Kidney tubule cell (primary cell): ENCODE data around the gene DHX32.
A peak's percentile ranks its signal among the peaks of the same experiment; 100 is the strongest.

Experiments
- DNase-seq: peaks from one replicate; pipeline ENCODE4 v3.0.0-alpha.2; 2018; ENCODE audit warnings: low spot score

DHX32 gene

GRCh38 chr10:125849448-125849847 is 31.6 kb downstream of the DHX32 start:
- no peak for DNase-seq

GRCh38 chr10:125848857-125849256 is 32.2 kb downstream of the DHX32 start:
- no peak for DNase-seq

GRCh38 chr10:125848371-125848770 is 32.7 kb downstream of the DHX32 start:
- DNase-seq, result no peak

- DNase-seq, result no peak
Observed at GRCh38 chr10:125846894-125847293, 34.2 kb downstream of the DHX32 start.

- DNase-seq, result no peak
Observed at GRCh38 chr10:125845617-125846016, 35.5 kb downstream of the DHX32 start.

GRCh38 chr10:125844751-125845221 is 36.3 kb downstream of the DHX32 start:
- DNase-seq, result no peak

- DNase-seq, result no peak
Observed at GRCh38 chr10:125843603-125844329, 37.3 kb downstream of the DHX32 start.

GRCh38 chr10:125840955-125841354 is 40.1 kb downstream of the DHX32 start:
- DNase-seq, result no peak

- no peak for DNase-seq
Observed at GRCh38 chr10:125840406-125840805, 40.7 kb downstream of the DHX32 start.

- no peak for DNase-seq
Observed at GRCh38 chr10:125838802-125839575, 42.1 kb downstream of the DHX32 start.

- no peak for DNase-seq
Observed at GRCh38 chr10:125836746-125837145, 44.3 kb downstream of the DHX32 start.

- no peak for DNase-seq
Observed at GRCh38 chr10:125828311-125828710, 52.8 kb downstream of the DHX32 start.

- no peak for DNase-seq
Observed at GRCh38 chr10:125827133-125827532, 54.0 kb downstream of the DHX32 start.

GRCh38 chr10:125824736-125825135 is 56.4 kb downstream of the DHX32 start:
- peak; percentile 80 for DNase-seq

GRCh38 chr10:125823663-125824251 is 57.3 kb downstream of the DHX32 start:
- DNase-seq, result peak; percentile 5

- DNase-seq, result peak; percentile 87
Observed at GRCh38 chr10:125822878-125823662, 58.0 kb downstream of the DHX32 start, which contains the start of the genes BCCIP and UROS. BCCIP (plus strand) TSS chr10:125823546; CDS start chr10:125823558, 12 bp downstream. UROS (minus strand) TSS chr10:125823258; CDS start chr10:125816499, 6,759 bp downstream.

- DNase-seq, result no peak
Observed at GRCh38 chr10:125820701-125821100, 60.4 kb downstream of the DHX32 start.

- no peak for DNase-seq
Observed at GRCh38 chr10:125817337-125817946, 63.6 kb downstream of the DHX32 start.

GRCh38 chr10:125816548-125816947 is 64.5 kb downstream of the DHX32 start:
- DNase-seq, result no peak

GRCh38 chr10:125815764-125816163 is 65.3 kb downstream of the DHX32 start:
- DNase-seq, result no peak

GRCh38 chr10:125812128-125812750 is 68.9 kb downstream of the DHX32 start:
- DNase-seq, result no peak
